H1 (cell line): Measurements from ENCODE around the gene MYOM1. TPM values are rescaled to one million over a fixed set of nuclear protein-coding genes. Genes with fewer than 3 reads are reported as not detected.

Experiments used
- CHD7 ChIP-seq: fragments of 300-600 bp; sonication (generic); IDR thresholded peaks from 2 replicates; pipeline ENCODE4 v1.7.1; 2012; ENCODE audit warnings: low read length, moderate library complexity, mild to moderate bottlenecking, inconsistent platforms; ENCODE audit not compliant: insufficient replicate concordance
- CTBP2 ChIP-seq: IDR thresholded peaks from 2 replicates; pipeline ENCODE4 v1.7.0; 2011; ENCODE audit warnings: borderline replicate concordance, mild to moderate bottlenecking, moderate library complexity, mixed read lengths, low read length; ENCODE audit not compliant: insufficient read depth, insufficient read length
- polyA plus RNA-seq, 7 experiments: library from polyadenylated mRNA; depleted of rRNA in 3 of 7; stranded (reverse) in 5 of 7; unstranded in 2 of 7; fragments of >200 nt in 5 of 7; fragments of 200-250 nt in 2 of 7; gene quantifications; 1 replicate in 5 of 7; 2 replicates in 1 of 7; 4 replicates in 1 of 7; pipeline versions ENCODE4 v1.2.1 to v1.2.3, GENCODE V29; 2011 to 2013; ENCODE audit warnings: missing spikeins in 2 of 7, mixed read lengths in 2 of 7
- total RNA-seq: library from RNA; stranded (reverse); fragmentation: NEBNext Ultra II Directional; extraction: Animal tissue kit (Norgen Biotek cat#: 25700); gene quantifications from 2 replicates; pipeline ENCODE4 v1.2.1, GENCODE V29; 2021

The MYOM1 gene
- total and polyA plus RNA-seq, 2 of the 8 experiments (the other 6 are each of a cell fraction or from before 2014, with no cell fraction given): 0.06 to 0.32 TPM

- TF ChIP-seq CHD7: no peak
- TF ChIP-seq CTBP2: no peak
Measured at GRCh38 chr18:3088449-3088848, 131.3 kb downstream of the MYOM1 start (continued).
